Measurements from ENCODE around the gene MAP3K7.

The MAP3K7 gene

GRCh38 chr6:90468080-90468479, 118.8 kb downstream of the MAP3K7 start:
- Histone ChIP-seq H3K9ac (ENCODE audit: low read length) (no peak overlapping the region), H3K9me2 (replicated peaks; ENCODE audit: insufficient read depth, low read length) (no peaks in the 10 kb centered on the region), H2AFZ (ENCODE audit: low read length) (no peak overlapping the region), H3K9me3 (replicated peaks; ENCODE audit: insufficient read depth, low read length) (no peaks in the 10 kb centered on the region), H3F3A (ENCODE audit: insufficient read depth, low read length) (peaks cover 4% of the 10 kb centered on the region), H3K79me2 (ENCODE audit: low read length) (no peaks in the 10 kb centered on the region), H3K27ac (ENCODE audit: low read length) (no peak overlapping the region), H3K4me1 (ENCODE audit: low read length) (peaks cover 36% of the 10 kb centered on the region), H3K4me2 (ENCODE audit: low read depth, low read length) (no peak overlapping the region), H3K27me3 (replicated peaks; ENCODE audit: insufficient read depth, low read length) (no peaks in the 10 kb centered on the region), H3K4me3 (ENCODE audit: low read length) (no peak overlapping the region), H3K36me3 (replicated peaks; ENCODE audit: insufficient read depth, low read length) (no peaks in the 10 kb centered on the region), H4K20me1 (ENCODE audit: insufficient read depth, low read length) (no peaks in the 10 kb centered on the region)
- no peak for TF ChIP-seq CTCF (IDR thresholded peaks at IDR 0.05; ENCODE audit: low read length)
- no peak for TF ChIP-seq EZH2phosphoT487 (IDR thresholded peaks at IDR 0.05; ENCODE audit: low read length)
- TF ChIP-seq EZH2 (optimal IDR thresholded peaks at IDR 0.05; ENCODE audit: low read depth, low read length), result no peak
- no peak for DNase-seq

- no peaks in the 10 kb centered on the region for H3K79me2 ChIP-seq (ENCODE audit: low read length)
- H4K20me1 ChIP-seq (ENCODE audit: insufficient read depth, low read length), result no peaks in the 10 kb centered on the region
- H3K27ac ChIP-seq (ENCODE audit: low read length), result no peak overlapping the region
- no peak overlapping the region for H3K4me3 ChIP-seq (ENCODE audit: low read length)
- no peaks in the 10 kb centered on the region for H3K9me3 ChIP-seq (replicated peaks; ENCODE audit: insufficient read depth, low read length)
- H3K9me2 ChIP-seq (replicated peaks; ENCODE audit: insufficient read depth, low read length), result no peaks in the 10 kb centered on the region
- no peaks in the 10 kb centered on the region for H3K36me3 ChIP-seq (replicated peaks; ENCODE audit: insufficient read depth, low read length)
- H3F3A ChIP-seq (ENCODE audit: insufficient read depth, low read length), result no peaks in the 10 kb centered on the region
- no peak overlapping the region for H3K9ac ChIP-seq (ENCODE audit: low read length)
- TF ChIP-seq CTCF (IDR thresholded peaks at IDR 0.05; ENCODE audit: low read length) (no peak), EZH2 (optimal IDR thresholded peaks at IDR 0.05; ENCODE audit: low read depth, low read length) (no peak), EZH2phosphoT487 (IDR thresholded peaks at IDR 0.05; ENCODE audit: low read length) (no peak)
- no peak overlapping the region for H3K4me2 ChIP-seq (ENCODE audit: low read depth, low read length)
- no peak overlapping the region for H2AFZ ChIP-seq (ENCODE audit: low read length)
- no peaks in the 10 kb centered on the region for H3K27me3 ChIP-seq (replicated peaks; ENCODE audit: insufficient read depth, low read length)
- DNase-seq, result no peak
- peaks cover 32% of the 10 kb centered on the region for H3K4me1 ChIP-seq (ENCODE audit: low read length)
These were observed 119.3 kb downstream of the MAP3K7 start for GRCh38 chr6:90467546-90467945.

GRCh38 chr6:90466154-90466940, 120.5 kb downstream of the MAP3K7 start:
- Histone ChIP-seq H2AFZ (ENCODE audit: low read length) (peak overlapping the region; percentile 1; the same call in 1 of the 2 replicates), H3K9me2 (replicated peaks; ENCODE audit: insufficient read depth, low read length) (no peaks in the 10 kb centered on the region), H3K4me3 (ENCODE audit: low read length) (no peak overlapping the region), H3F3A (ENCODE audit: insufficient read depth, low read length) (no peaks in the 10 kb centered on the region), H3K4me1 (ENCODE audit: low read length) (peaks cover 25% of the 10 kb centered on the region), H3K4me2 (ENCODE audit: low read depth, low read length) (peak overlapping the region; percentile 7; the same call in 1 of the 2 replicates), H3K36me3 (replicated peaks; ENCODE audit: insufficient read depth, low read length) (no peaks in the 10 kb centered on the region), H3K9ac (ENCODE audit: low read length) (no peak overlapping the region), H3K27ac (ENCODE audit: low read length) (peak overlapping the region; percentile 16; the same call in 1 of the 2 replicates), H3K79me2 (ENCODE audit: low read length) (no peaks in the 10 kb centered on the region), H3K27me3 (replicated peaks; ENCODE audit: insufficient read depth, low read length) (no peaks in the 10 kb centered on the region), H4K20me1 (ENCODE audit: insufficient read depth, low read length) (no peaks in the 10 kb centered on the region), H3K9me3 (replicated peaks; ENCODE audit: insufficient read depth, low read length) (no peaks in the 10 kb centered on the region)
- DNase-seq, result no peak
- TF ChIP-seq EZH2phosphoT487 (IDR thresholded peaks at IDR 0.05; ENCODE audit: low read length), result no peak
- no peak for TF ChIP-seq CTCF (IDR thresholded peaks at IDR 0.05; ENCODE audit: low read length)
- TF ChIP-seq EZH2 (optimal IDR thresholded peaks at IDR 0.05; ENCODE audit: low read depth, low read length), result no peak

Data from MM.1S (cell line).